ENCODE results near the gene PPP6R2.

Gene PPP6R2, protein sequence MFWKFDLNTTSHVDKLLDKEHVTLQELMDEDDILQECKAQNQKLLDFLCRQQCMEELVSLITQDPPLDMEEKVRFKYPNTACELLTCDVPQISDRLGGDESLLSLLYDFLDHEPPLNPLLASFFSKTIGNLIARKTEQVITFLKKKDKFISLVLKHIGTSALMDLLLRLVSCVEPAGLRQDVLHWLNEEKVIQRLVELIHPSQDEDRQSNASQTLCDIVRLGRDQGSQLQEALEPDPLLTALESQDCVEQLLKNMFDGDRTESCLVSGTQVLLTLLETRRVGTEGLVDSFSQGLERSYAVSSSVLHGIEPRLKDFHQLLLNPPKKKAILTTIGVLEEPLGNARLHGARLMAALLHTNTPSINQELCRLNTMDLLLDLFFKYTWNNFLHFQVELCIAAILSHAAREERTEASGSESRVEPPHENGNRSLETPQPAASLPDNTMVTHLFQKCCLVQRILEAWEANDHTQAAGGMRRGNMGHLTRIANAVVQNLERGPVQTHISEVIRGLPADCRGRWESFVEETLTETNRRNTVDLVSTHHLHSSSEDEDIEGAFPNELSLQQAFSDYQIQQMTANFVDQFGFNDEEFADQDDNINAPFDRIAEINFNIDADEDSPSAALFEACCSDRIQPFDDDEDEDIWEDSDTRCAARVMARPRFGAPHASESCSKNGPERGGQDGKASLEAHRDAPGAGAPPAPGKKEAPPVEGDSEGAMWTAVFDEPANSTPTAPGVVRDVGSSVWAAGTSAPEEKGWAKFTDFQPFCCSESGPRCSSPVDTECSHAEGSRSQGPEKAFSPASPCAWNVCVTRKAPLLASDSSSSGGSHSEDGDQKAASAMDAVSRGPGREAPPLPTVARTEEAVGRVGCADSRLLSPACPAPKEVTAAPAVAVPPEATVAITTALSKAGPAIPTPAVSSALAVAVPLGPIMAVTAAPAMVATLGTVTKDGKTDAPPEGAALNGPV

DNA sequence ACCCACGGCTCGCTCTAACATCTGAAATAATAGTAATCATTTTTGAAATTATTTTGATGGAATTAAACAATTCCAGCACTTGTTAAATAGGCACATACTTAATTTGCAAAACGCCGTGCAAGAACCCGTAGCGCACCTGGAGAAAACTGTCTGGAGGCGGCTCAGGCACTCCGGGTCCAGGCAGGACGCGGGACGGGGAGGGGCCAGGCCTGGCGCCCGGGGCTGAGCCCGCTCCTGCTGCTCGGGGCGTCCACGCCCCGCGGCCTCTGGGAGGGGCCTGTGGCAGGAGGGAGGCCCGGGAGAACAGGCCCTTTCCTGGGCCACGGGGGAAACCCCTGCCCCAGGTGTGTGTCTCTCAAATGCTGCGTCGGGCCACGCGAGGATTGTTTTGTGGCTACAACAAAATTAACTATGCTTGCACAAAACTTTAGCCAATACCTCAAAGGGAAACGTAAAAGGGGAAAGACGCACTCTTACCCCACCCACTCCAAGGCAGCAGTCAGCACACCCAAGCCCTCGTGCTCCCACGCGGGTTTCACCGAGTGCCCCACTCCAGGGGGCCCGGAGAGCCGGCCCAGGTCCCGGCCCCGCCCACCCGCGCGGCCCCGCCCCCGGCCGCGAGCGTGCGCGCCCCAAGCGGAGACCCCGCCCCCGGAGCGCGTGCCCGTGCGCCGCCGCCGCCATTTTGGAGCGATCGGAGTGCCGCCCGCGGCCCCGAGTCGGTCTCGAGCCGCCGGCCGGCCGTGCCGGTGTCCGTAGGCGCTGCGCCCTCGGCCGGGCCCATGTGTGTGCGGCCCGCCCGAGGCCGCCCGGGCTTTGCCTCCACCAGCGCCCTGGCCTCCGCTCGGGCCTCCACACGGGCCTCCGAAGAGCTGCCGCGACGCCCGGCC lies at the start of gene PPP6R2:
Gene PPP6R2, plus strand, starts transcription at position 677 of the 890 bp plus-strand sequence. CDS start 50,582 bp downstream, outside the sequence.
- DNase-seq (ENCODE audit: low read depth in 2 of 2), result peak; percentile 81 to 85

DNA sequence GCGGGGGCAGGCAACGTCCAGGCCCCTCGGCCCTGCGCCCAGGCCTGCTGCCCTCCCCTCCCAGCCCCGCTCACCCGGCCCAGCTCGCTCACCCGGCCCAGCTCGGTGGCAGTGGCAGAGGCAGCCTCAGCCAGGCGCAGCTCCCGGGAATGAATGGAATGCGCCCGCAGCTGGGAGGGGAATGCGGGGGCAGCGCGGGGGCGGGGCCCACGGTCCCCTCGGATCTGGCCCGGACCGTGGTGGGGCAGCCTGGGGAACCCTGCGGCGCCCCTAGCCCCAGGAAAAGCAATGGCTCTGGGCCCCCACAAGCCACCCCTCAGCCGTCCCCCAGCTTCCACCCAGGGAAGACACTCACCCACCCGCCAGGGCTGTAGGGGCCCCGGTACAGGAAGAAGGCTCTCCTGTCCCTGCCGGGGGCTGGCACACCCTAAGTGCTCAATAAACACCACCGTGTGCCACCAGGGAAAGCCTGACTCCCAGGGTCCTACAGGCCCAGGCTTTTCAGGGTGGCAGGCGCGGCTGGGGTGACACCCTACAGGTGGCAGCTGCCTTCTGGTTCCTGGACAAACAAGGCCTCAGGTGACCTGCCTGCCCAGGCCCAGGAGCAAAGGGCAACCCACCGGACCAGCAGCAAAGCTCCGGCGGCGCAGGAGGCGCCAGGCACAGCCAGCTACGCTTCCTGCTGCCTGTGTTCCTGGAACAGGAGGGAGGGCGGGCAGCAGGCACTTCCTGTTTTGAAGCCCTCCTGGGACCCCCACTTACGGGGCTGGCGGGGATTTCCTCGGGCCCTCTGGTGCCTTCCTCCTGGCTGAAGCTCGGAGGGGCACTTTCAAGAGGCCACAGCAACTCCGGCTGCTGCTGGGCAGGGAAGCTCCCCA lies 49.4 kb upstream of the PPP6R2 start:
- DNase-seq (ENCODE audit: low read depth in 2 of 2), result no peak

DNA sequence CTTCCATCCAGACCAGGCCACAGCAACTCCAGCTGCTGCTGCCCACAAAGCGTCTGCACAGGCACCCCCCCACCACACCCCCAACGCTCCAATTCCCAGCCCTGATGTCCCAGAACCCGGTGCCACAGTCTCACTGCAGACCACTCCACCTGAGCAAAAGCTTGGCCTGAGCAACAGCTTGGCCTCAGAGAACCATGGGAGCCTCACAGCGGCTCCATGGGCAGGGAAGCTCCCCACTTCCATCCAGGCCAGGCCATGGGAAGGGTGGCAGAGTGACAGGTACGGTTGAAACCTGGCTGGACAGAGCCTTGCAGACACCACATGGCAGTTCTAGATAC lies 48.8 kb upstream of the PPP6R2 start:
- no peak for DNase-seq (ENCODE audit: low read depth in 2 of 2)

DNA sequence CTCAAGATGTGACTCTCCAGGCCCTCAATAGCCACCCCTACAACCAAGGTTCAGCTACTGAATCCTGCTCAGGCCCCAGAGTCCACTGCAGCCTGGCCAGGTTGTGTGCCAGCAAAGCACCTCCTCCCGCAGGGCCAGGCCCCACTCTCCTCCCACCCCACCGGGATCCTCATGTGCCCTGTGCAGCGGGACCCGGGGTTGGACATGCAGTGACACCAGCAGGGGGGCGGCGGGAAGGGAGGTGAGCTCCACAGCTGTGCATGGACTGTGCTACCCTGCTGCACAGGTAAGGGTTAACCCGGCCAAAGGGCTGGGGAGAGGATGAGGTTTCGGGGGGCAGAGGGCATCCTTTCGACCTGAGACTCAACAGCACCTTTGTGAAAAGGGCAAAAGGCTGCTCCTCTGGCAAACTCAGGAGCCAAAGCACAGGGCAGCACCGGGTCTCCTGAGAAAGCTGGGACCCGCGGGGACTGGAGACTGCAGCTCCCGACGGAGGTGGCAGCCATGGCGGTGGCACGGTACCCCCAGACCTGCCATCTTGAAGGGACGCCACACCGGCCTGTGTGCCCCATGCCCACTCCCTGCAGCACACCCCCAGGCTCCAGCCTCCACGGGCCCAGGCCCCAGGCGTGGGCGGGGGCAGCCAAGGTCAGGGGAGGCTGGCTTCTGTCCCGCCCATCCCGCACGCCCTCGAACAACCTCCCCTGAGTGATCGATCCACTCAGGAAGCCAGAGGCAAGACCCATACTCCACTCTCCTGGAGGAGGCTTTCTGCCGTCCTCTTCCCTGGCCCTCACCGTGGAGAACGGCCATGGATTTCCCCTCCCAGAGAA lies 46.3 kb upstream of the PPP6R2 start:
- no peak for DNase-seq (ENCODE audit: low read depth in 2 of 2)

DNA sequence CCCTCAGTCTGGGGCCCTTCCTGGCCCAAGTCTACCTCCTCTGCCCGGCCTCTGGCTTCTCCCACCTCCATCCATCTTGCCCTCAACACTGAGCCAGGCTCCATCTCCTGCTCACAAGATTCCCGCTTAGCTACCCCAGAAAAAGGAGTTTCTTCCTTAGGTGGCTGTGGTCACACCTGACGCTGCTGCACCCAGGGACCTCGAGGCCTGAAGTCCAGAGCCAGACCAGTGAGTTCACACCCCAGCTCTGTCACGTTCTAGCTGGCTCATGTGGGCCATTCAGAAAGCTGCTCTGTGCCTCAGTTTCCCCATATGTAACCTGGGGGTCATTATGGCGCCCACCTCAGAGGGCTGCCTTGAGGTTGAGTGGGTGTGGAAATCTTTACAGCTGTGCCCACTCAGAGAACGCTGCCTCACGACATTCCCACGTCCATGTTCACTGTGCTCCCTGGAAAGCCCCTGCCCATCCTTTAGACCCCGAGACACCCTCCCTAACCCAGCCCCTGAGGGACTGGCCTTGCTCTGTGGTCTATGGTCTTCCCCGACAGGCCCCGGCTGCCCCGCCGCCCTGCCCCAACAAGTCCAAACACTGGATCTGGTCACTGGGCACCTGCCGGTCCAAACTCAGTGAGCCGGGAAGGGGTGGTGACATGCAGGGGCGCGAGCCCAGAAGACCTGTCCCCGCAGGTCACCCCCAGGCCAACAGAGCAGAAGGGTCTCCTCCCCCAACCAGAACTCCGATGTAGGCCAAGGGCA lies 45.4 kb upstream of the PPP6R2 start:
- DNase-seq (ENCODE audit: low read depth in 2 of 2), result no peak

DNA sequence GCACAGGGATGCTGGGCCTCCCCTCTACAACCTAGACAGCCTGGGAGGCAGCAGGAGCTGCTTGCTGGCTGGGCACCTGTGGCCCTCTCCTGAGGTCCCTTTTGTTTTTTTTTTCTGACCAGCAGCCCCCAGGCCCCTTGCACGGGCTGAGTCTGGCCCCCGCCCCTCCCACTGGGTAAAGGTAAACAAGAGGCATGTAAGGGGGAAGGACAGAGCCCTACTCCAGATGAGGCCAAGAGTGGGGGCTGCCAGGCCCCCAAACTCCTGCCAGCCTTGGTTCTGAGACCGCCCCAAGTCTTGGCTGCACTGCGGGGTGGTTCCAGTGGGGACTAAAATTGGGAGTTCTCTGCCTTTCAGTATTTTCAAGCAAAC lies 44.9 kb upstream of the PPP6R2 start:
- DNase-seq (ENCODE audit: low read depth in 2 of 2), result no peak

DNA sequence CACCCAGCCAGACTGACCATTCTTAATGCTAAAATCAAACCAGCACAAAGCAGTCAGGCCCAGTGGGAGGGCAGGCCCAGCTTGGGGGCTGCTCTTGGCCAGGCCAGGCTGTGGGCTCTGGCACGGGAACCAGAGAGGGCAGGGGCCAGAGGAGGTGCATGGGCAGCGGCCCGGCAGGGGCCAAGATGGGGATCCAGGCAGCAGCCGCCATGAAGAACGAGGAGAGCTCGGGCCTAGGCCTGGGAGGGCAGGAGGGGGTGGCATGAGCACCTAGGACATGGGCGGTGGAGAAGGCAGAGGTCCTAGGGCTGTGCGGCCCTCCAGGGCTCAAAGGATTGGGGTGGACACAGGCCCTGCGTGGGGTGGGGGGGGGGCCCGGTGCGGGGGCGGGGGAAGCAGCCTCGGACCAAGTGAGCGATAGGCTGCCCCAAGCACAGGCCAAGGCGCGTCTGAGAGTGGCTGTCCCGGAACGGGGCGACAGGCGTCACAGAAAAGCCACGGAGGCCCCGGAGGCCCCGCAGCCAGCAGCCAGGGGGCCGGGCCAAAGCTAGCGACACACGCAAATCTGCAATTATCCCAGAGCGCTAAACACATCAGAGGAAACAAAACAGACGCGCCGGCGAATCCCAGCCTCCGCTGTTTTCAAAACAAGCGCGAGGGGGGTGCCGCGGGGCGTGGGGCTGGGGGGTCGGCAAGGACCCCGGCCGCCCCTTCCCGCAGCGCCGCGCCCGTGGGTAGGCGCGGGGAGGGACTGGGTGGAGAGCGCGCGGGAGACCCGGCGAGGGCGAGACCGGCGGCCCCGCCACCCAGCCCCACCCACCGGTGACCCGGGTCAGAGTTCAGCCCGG lies 44.0 kb upstream of the PPP6R2 start:
- no peak for DNase-seq (ENCODE audit: low read depth in 2 of 2)

DNA sequence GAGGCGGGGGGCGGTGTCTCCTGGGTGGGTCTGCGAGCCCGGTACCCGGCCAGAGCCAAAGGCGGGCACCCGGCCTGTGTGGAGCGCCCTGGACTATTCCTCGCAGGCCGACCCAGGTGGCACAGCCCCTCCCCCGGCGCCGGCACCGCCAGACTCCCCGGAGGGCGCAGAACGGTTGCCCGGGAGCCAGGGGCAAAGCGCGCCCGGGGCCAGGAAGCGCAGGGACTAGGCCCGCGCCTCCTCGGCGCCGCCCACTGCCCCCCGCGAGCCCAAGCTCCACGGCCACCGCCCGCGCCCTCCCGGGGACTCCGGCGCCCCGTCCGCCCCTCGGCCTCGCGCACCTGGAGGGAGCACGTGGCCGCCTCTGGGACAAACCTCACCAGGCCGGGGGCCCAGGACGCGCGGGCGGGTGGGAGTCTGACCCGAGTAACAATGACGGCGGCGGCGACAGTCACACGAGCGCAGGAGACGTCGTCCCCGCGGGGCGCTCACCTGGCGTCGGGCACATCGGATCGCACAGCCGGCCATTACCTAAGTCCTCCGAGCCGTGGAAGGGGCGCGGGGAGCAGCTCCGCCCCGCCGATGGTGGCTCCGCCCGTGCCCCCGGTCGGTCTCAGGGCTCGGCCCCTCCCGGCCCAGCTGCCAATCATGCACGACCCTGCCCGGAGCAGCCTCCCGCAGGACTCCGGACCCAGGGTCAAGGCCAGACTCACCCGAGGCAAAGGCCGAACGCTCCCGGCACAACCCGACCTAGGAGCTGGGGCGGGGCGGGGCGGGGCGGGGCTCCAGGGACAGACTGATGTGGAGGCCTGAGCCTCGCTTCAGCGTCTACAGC lies 43.1 kb upstream of the PPP6R2 start:
- no peak for DNase-seq (ENCODE audit: low read depth in 2 of 2)

DNA sequence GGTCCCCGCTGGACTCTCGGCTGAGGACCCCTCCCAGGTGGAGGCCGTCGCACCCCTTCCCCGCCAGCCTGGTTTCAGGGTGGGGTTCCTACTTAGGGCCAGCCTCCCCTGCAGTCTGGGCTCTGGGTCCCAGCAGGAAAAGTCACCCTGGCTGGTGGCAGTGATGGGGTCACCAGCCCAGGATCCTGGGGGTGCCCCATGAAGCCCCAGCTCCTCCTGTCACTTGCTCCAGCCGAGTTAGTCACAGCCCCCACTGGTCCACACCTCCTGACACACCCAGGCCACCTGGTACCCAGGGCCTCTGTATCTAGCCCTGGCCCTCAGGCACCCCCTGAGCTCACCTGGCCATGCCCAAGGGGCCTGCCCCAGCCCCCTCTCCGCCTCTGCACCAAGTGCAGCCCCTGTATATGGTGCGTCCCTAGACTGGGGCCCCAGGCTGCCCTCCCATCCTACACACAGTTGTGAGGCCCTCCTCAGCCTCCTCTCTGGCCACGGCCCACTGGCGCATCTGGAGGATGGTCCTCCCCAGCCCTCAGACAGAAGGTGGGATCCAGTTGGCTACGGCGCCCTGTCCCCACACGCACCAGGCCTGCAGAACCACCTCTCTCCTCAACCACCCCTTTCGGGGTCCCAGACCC lies 42.4 kb upstream of the PPP6R2 start:
- no peak for DNase-seq (ENCODE audit: low read depth in 2 of 2)

DNA sequence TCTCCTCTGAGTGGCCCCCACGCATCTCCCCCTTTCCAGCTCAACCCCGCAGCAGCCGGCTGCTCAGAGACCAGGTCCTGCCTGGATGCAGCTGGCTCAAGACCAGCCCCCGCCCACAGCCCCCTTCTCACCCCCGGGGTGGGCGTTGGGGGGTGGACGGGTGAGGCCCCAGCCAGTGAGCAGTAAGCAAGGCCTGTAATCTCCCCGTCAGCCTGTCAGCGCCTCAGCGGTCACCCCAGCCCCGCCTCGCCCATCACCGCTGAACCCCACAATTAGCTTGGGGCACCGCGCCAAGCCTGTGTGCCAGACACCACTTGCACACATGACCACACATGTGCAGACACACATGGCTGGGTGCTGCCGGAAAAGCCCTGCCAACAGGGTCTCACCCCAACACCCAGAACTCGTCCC lies 41.5 kb upstream of the PPP6R2 start:
- no peak for DNase-seq (ENCODE audit: low read depth in 2 of 2)

DNA sequence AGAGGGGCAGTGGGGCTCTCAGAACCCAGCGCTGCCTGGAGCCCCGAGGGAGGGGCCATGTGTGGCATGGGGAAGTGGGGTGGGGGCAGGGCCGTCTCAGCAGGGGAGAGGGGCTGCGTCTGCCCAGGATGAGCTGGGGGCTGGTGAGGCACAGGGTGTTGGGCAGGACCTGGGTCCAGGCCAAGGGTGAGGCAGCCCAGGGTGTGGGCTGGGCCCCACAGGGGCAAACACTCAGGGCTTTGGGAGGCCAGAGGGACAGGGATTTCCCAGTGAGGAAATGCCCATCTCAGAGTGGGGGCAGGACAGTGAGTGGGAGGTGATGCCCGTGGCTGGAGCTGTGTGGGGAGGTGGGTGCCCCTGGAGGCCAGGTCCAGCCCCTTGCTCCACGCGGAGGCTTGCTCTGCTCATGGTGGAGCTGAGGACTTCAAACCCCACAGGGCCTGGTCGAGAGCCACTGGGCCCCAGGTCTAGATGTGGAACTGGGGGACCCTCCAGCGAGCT lies 41.0 kb upstream of the PPP6R2 start:
- DNase-seq (ENCODE audit: low read depth in 2 of 2), result no peak

DNA sequence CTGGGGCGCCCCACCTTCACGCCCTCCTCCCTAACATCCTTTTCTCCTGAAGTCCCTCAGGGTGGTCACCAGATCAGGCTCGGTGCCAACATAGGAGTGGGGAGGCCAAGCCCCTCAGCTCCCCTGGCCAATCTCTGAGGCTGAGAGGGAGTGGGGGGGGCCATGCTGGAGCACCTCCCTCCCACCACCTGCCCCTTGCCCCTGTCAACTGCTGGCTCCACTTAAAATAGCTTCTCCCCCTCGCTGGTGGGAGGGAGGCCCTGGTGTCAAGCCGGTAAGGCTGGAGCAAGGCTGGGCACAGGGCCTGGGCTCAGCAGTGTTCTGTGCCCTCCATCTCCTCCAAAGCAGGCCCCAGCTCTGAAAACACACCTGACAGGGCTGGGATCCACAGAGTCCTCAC lies 40.6 kb upstream of the PPP6R2 start:
- no peak for DNase-seq (ENCODE audit: low read depth in 2 of 2)

DNA sequence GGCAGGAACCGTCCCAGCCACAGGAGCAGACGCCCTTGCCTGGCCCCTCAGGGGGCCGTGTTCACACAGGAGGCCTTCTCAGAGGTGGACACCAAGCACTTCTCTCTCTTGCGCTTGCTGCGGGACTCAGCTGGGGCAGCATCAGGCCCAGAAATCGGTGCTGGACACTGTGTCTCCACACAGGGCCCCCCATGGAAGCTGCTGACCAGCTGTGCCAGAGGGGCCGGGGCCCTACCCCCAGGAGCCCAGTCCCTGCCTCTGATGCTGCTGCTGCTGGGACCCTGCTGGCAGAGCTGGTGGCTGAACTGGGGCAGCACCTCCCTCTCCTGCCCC lies 39.6 kb upstream of the PPP6R2 start:
- DNase-seq (ENCODE audit: low read depth in 2 of 2), result no peak

DNA sequence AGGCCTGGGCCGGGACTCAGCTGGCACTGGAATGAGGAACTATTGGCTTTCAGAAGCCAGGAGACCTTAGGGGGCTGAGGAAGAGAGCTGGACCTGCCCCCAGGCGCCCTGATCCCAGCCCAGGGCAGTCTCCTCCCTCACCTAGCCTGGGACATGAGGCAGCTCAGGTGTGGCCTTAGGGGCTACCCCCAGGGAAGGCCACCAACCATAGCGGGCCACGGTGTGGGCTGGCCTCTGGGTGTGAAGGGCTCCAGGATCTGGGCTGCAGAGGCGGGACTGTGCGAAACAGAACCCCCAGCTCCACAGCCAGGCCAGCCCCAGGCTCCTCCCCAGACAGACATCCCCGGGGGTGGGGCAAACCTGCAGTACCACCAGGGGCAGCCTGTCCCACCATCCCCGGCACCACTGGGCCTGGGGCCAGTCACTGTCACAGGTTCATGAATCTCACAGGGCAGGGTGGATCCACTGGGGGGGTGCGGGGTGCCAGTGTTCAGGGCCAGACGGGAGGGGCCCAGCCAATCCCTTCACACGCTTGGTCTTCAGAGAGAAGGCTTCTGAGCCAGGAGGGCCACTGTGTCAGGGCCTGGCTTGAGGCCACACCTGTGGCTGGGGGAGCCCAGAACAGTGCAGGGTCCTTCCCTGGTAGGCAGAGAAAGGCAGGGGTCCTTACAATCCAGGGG lies 39.1 kb upstream of the PPP6R2 start:
- DNase-seq (ENCODE audit: low read depth in 2 of 2), result no peak

DNA sequence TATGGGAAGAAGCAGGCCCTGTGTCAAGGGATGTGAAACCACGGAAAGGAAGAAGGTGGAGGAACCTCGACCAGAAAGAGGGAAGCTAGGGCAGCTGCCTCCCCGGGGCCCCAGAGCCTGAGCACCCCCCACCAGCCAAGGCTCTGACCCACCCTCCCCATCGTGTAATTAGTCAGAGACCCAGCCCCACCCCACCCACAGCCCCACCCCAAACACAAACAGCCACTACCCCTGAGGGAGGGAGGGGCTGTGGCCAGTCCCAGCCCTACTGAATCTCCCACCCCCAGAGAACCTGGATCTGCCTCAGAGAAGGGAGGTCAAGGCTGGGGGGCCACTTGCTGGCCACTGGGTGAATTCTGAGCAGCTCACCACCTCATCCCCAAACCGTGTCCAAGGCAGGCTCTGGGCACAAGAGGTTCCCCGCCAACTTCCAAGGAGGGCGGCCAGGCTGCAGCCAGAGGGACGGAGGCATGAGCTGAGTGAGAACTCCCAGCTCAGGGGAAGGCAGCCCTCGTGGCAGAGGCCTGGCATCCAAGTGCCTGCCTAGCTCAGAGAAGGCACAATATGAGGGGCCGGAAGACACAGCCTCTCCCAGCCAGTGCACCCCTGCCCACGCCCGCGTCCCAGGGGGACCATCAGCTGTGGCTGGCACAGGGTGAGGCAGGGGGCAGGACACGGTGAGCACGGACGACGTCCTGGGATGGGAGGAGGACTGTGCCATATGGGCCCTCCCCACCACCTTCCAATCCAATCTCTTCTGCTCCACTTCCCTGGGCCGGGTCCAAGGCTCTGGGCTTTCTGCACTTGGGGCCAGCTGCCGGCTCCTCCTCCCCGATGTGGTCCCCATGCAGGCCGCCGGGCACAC lies 38.4 kb upstream of the PPP6R2 start:
- no peak for DNase-seq (ENCODE audit: low read depth in 2 of 2)
